WTC11 (cell line): ENCODE results near the gene SDHA.

Experiments used
- CREM ChIP-seq: sonication (generic); formaldehyde crosslinking; IDR thresholded peaks from 2 replicates; pipeline ENCODE4 v1.8.1; 2022; ENCODE audit warnings: mild to moderate bottlenecking, missing genetic modification reagents, moderate library complexity
- JUN ChIP-seq: sonication (generic); formaldehyde crosslinking; IDR thresholded peaks from 2 replicates; pipeline ENCODE4 v1.8.0; 2023; ENCODE audit warnings: mild to moderate bottlenecking, missing genetic modification reagents
- KAT7 ChIP-seq: sonication (generic); formaldehyde crosslinking; IDR thresholded peaks from 2 replicates; pipeline ENCODE4 v1.8.1; 2023; ENCODE audit warnings: missing genetic modification reagents, mild to moderate bottlenecking, borderline replicate concordance
- NR2C2 ChIP-seq: sonication (generic); formaldehyde crosslinking; IDR thresholded peaks from 2 replicates; pipeline ENCODE4 v1.8.0; 2022; ENCODE audit warnings: mild to moderate bottlenecking, missing genetic modification reagents
- TCF7 ChIP-seq: sonication (generic); formaldehyde crosslinking; IDR thresholded peaks from 2 replicates; pipeline ENCODE4 v1.8.0; 2022; ENCODE audit warnings: mild to moderate bottlenecking, low read depth, missing genetic modification reagents, moderate library complexity
- ZNF396 ChIP-seq: fragments of 250-450 bp; sonication (Bioruptor Pico); IDR thresholded peaks from 2 replicates; pipeline ENCODE4 v1.8.0; 2021; ENCODE audit warnings: mild to moderate bottlenecking, moderate library complexity, borderline replicate concordance
- ZNF416 ChIP-seq: fragments of 250-450 bp; sonication (Bioruptor Pico); IDR thresholded peaks from 2 replicates; pipeline ENCODE4 v1.9.0; 2021; ENCODE audit warnings: mild to moderate bottlenecking, inconsistent platforms
- TF ChIP-seq, protein P1 (sequence below): sonication (generic); formaldehyde crosslinking; IDR thresholded peaks from 2 replicates; pipeline ENCODE4 v1.8.0; 2022; ENCODE audit warnings: mild to moderate bottlenecking, missing genetic modification reagents
- TF ChIP-seq, protein P2 (sequence below): fragments of 200-600 bp; IDR thresholded peaks from 2 replicates; pipeline ENCODE4 v1.8.0; 2022; ENCODE audit warnings: antibody characterized with exemption
- TF ChIP-seq, protein P3 (sequence below): sonication (generic); formaldehyde crosslinking; IDR thresholded peaks from 2 replicates; pipeline ENCODE4 v1.8.1; 2023; ENCODE audit warnings: mild to moderate bottlenecking, missing genetic modification reagents, moderate library complexity
- TF ChIP-seq, protein P4 (sequence below): sonication (generic); formaldehyde crosslinking; IDR thresholded peaks from 2 replicates; pipeline ENCODE4 v1.8.0; 2022; ENCODE audit warnings: mild to moderate bottlenecking, missing genetic modification reagents
- TF ChIP-seq, protein P5 (sequence below): sonication (generic); formaldehyde crosslinking; IDR thresholded peaks from 2 replicates; pipeline ENCODE4 v1.8.1; 2022; ENCODE audit warnings: missing genetic modification reagents, borderline replicate concordance
- TF ChIP-seq, protein P6 (sequence below): fragments of 250-450 bp; sonication (Bioruptor Pico); conservative IDR thresholded peaks from 2 replicates; pipeline ENCODE4 v1.9.0; 2021; ENCODE audit warnings: mild to moderate bottlenecking
- TF ChIP-seq, protein P7 (sequence below): sonication (generic); formaldehyde crosslinking; IDR thresholded peaks from 2 replicates; pipeline ENCODE4 v1.8.1; 2023; ENCODE audit warnings: mild to moderate bottlenecking, missing genetic modification reagents

DNA sequence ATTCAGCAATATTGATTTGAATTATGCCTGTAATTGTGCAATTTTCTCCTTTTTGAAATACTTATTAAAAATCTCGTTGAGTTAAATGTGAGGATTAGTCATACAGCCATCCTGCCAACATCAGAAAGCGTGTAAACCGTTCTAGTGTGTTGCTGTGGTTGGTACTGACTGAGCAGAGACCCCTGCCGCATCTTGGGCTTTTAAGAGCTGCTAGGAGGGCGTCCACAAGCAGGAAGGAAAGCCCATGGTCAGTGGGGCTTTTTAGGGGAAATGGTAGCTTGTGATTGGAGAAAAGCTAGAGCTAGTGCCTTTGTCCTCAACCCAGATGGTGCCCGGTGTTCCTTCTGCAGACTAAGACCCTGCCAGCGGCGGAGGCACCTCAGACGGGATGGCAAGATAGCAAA, 1.3 kb downstream of the SDHA start:
- TF ChIP-seq, protein P1, sequence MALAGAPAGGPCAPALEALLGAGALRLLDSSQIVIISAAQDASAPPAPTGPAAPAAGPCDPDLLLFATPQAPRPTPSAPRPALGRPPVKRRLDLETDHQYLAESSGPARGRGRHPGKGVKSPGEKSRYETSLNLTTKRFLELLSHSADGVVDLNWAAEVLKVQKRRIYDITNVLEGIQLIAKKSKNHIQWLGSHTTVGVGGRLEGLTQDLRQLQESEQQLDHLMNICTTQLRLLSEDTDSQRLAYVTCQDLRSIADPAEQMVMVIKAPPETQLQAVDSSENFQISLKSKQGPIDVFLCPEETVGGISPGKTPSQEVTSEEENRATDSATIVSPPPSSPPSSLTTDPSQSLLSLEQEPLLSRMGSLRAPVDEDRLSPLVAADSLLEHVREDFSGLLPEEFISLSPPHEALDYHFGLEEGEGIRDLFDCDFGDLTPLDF (CRISPR knock-in tag) = no peak
- TF ChIP-seq ZNF396 (no peak), ZNF416 (no peak), TCF7 (CRISPR knock-in tag) (no peak), JUN (CRISPR knock-in tag) (no peak), CREM (no peak), NR2C2 (CRISPR knock-in tag) (no peak), KAT7 (CRISPR knock-in tag) (no peak)
- TF ChIP-seq, protein P2, sequence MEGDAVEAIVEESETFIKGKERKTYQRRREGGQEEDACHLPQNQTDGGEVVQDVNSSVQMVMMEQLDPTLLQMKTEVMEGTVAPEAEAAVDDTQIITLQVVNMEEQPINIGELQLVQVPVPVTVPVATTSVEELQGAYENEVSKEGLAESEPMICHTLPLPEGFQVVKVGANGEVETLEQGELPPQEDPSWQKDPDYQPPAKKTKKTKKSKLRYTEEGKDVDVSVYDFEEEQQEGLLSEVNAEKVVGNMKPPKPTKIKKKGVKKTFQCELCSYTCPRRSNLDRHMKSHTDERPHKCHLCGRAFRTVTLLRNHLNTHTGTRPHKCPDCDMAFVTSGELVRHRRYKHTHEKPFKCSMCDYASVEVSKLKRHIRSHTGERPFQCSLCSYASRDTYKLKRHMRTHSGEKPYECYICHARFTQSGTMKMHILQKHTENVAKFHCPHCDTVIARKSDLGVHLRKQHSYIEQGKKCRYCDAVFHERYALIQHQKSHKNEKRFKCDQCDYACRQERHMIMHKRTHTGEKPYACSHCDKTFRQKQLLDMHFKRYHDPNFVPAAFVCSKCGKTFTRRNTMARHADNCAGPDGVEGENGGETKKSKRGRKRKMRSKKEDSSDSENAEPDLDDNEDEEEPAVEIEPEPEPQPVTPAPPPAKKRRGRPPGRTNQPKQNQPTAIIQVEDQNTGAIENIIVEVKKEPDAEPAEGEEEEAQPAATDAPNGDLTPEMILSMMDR = no peak
- TF ChIP-seq, protein P3, sequence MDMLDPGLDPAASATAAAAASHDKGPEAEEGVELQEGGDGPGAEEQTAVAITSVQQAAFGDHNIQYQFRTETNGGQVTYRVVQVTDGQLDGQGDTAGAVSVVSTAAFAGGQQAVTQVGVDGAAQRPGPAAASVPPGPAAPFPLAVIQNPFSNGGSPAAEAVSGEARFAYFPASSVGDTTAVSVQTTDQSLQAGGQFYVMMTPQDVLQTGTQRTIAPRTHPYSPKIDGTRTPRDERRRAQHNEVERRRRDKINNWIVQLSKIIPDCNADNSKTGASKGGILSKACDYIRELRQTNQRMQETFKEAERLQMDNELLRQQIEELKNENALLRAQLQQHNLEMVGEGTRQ (CRISPR knock-in tag) = no peak
- TF ChIP-seq, protein P4, sequence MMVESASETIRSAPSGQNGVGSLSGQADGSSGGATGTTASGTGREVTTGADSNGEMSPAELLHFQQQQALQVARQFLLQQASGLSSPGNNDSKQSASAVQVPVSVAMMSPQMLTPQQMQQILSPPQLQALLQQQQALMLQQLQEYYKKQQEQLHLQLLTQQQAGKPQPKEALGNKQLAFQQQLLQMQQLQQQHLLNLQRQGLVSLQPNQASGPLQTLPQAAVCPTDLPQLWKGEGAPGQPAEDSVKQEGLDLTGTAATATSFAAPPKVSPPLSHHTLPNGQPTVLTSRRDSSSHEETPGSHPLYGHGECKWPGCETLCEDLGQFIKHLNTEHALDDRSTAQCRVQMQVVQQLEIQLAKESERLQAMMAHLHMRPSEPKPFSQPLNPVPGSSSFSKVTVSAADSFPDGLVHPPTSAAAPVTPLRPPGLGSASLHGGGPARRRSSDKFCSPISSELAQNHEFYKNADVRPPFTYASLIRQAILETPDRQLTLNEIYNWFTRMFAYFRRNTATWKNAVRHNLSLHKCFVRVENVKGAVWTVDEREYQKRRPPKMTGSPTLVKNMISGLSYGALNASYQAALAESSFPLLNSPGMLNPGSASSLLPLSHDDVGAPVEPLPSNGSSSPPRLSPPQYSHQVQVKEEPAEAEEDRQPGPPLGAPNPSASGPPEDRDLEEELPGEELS = no peak
- TF ChIP-seq, protein P5, sequence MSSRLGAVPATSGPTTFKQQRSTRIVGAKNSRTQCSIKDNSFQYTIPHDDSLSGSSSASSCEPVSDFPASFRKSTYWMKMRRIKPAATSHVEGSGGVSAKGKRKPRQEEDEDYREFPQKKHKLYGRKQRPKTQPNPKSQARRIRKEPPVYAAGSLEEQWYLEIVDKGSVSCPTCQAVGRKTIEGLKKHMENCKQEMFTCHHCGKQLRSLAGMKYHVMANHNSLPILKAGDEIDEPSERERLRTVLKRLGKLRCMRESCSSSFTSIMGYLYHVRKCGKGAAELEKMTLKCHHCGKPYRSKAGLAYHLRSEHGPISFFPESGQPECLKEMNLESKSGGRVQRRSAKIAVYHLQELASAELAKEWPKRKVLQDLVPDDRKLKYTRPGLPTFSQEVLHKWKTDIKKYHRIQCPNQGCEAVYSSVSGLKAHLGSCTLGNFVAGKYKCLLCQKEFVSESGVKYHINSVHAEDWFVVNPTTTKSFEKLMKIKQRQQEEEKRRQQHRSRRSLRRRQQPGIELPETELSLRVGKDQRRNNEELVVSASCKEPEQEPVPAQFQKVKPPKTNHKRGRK (CRISPR knock-in tag) = no peak
- TF ChIP-seq, protein P6, sequence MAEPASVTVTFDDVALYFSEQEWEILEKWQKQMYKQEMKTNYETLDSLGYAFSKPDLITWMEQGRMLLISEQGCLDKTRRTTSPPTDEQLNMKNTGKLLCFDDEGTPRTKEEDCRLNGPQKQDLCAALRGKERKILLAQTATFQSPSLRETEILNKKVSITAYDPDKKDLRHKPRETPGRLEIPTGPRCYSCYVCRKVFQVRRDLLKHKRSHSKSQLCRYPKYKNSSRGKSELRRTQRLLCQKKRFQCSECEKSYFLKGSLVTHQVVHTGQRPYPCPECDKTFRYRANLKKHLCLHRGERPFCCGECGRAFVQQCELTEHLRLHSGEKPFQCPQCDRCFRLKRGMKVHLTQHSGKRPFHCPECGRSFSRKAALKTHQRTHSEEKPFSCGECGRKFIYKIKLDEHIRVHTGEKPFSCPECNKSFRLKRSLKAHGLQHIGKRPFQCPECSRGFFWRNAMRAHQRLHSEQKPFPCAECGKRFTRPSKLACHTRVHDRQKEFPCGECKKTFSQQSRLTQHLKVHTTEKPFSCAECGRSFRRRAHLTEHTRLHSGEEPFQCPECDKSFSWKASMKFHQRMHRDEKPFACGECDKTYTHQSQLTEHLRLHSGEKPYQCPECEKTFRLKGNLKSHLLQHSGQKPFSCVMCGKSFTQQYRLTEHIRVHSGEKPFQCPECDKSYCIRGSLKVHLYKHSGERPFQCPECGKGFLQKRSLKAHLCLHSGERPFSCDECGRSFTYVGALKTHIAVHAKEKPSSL (CRISPR knock-in tag) = no peak
- TF ChIP-seq, protein P7, sequence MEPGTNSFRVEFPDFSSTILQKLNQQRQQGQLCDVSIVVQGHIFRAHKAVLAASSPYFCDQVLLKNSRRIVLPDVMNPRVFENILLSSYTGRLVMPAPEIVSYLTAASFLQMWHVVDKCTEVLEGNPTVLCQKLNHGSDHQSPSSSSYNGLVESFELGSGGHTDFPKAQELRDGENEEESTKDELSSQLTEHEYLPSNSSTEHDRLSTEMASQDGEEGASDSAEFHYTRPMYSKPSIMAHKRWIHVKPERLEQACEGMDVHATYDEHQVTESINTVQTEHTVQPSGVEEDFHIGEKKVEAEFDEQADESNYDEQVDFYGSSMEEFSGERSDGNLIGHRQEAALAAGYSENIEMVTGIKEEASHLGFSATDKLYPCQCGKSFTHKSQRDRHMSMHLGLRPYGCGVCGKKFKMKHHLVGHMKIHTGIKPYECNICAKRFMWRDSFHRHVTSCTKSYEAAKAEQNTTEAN (CRISPR knock-in tag) = no peak
